Activated CD4-positive, alpha-beta T cell treated with anti-CD3 and anti-CD28 coated beads, Interleukin-2, amount 50 U/mL, for 16 hours (primary cell): ENCODE measurements around the gene IFITM1.

Source experiments
- DNase-seq: peaks from one replicate; pipeline ENCODE4 v3.0.0-alpha.2; 2020

Gene IFITM1

GRCh38 chr11:313787-314553 is at the start of gene IFITM1:
Gene IFITM1, plus strand, starts transcription at chr11:314040. Its CDS starts 131 bp downstream, at chr11:314171.
- DNase-seq = peak; percentile 88

- no peak for DNase-seq
These were observed 47.0 kb upstream of the IFITM1 start for GRCh38 chr11:266676-267439.

GRCh38 chr11:267491-267994 is 46.3 kb upstream of the IFITM1 start:
- no peak for DNase-seq

- DNase-seq = peak; percentile 63
These were observed 45.1 kb upstream of the IFITM1 start for GRCh38 chr11:268716-269145.

GRCh38 chr11:269146-269890 is 44.5 kb upstream of the IFITM1 start:
- DNase-seq = peak; percentile 88

GRCh38 chr11:270451-271318 is 43.2 kb upstream of the IFITM1 start:
- DNase-seq = no peak

GRCh38 chr11:271319-271715 is 42.5 kb upstream of the IFITM1 start:
- DNase-seq = no peak

- DNase-seq = no peak
These were observed 41.5 kb upstream of the IFITM1 start for GRCh38 chr11:272195-272930.

GRCh38 chr11:272931-273198 is 41.0 kb upstream of the IFITM1 start:
- DNase-seq = no peak

- DNase-seq = no peak
These were observed 37.6 kb upstream of the IFITM1 start for GRCh38 chr11:276219-276618.

- DNase-seq = no peak
These were observed 35.6 kb upstream of the IFITM1 start, which contains the start of gene NLRP6 for GRCh38 chr11:278001-278951. Gene NLRP6, plus strand, starts transcription at chr11:278407. Its CDS starts 163 bp downstream, at chr11:278570.

- no peak for DNase-seq
These were observed 34.5 kb upstream of the IFITM1 start for GRCh38 chr11:279040-279965.

- DNase-seq = no peak
These were observed 33.7 kb upstream of the IFITM1 start for GRCh38 chr11:279966-280705.

- DNase-seq = no peak
These were observed 32.9 kb upstream of the IFITM1 start for GRCh38 chr11:280706-281485.

- DNase-seq = no peak
These were observed 32.2 kb upstream of the IFITM1 start for GRCh38 chr11:281486-282161.

GRCh38 chr11:282171-282570 is 31.7 kb upstream of the IFITM1 start:
- DNase-seq = no peak
